Lower leg skin (tissue), 3 donors: Measurements from ENCODE around the gene RSPH4A.

ENCODE experiments used
- CTCF ChIP-seq, 3 donors: fragments of 450-650 bp; IDR thresholded peaks; one replicate each; pipeline ENCODE4 v1.5.1; 2016; ENCODE audit warnings: antibody characterized with exemption in 3 of 3, mild to moderate bottlenecking in 3 of 3, moderate library complexity in 2 of 3
- POLR2A ChIP-seq, 2 donors: fragments of 450-650 bp; IDR thresholded peaks; one replicate each; pipeline ENCODE4 v1.6.1; 2016 to 2017; ENCODE audit warnings: antibody characterized with exemption in 2 of 2, mild to moderate bottlenecking in 1 of 2, moderate library complexity in 1 of 2

- TF ChIP-seq POLR2A (IDR thresholded peaks at IDR 0.05) (no peak), CTCF (IDR thresholded peaks at IDR 0.05) (no peak)
These were observed 5.2 kb upstream of the RSPH4A start for GRCh38 chr6:116611056-116611455.
